ENCODE measurements around the gene PIK3IP1. TPM values are rescaled to one million over a fixed set of nuclear protein-coding genes. Genes with fewer than 3 reads are reported as not detected.

Gene PIK3IP1
- total and polyA plus RNA-seq, 2 donors (not counting 3 experiments of a cell fraction or from before 2014, with no cell fraction given), result 7.7 to 13.2 TPM

DNA sequence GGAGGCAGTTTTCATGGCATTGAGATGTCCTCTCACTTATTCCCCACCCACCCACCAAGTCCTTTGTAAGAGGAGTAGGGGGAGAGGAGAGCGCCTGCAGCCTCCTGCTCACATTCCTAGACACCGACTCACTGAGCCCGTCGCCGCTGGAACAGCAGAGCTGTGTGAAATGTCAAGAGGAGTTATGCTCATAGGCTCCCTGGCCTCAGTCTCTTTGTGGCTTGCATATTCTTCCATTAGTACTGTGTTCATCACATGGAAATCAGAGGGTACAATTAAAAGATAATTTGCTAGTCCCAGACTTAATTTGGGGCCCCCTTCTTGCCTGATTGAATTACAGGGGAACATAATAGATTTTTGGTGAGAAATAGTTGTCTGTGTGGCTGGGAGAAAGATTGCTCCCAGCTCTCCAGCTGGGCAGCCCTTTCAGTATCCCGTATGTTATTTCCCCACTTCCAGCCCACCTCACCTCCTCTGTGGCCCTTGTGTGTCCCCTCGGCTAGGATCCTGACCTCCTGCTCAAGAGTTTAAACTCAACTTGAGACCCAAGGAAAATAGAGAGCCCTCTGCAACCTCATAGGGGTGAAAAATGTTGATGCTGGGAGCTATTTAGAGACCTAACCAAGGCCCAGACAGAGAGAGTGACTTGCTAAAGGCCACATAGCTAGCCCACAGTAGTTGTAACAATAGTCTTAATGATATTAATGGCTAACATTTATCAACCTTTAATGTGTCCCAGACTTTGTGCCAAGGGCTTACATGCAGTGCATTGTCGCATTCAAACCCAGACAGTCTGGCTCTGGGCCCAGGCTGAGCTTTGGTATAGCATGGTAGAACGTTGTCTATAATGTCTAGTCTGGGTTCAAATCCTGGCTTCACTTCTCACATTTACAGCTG, 48.0 kb downstream of the PIK3IP1 start:
- DNase-seq (ENCODE audit: low read depth, low spot score) (peak; percentile 82), FAIRE-seq (peak; percentile 96)
- intact Hi-C loops (cut with micrococcal nuclease) (loop anchor here (1.0 kb wide), 1 partner anchor 9 kb away; no protein-coding TSS in a partner anchor), dilution Hi-C loops (cut with MboI; ENCODE audit: extremely low pct_ligation_motif_present, low sequenced_read_pairs) (no loop called here)
- H3K4me3 ChIP-seq (replicated peaks in 1 of 3; ENCODE audit: insufficient read depth in 1 of 3, low read depth in 1 of 3, low read length in 3 of 3), result no peak overlapping the region
- TF ChIP-seq EZH2 (IDR thresholded peaks at IDR 0.05; ENCODE audit: borderline replicate concordance, low read depth, low read length, severe bottlenecking) (no peak), POLR2AphosphoS5 (IDR thresholded peaks at IDR 0.05; ENCODE audit: insufficient read depth, low read depth, low read length) (peak; percentile 65), JUN (IDR thresholded peaks at IDR 0.05; ENCODE audit: borderline replicate concordance, insufficient read depth, insufficient read length, low read depth) (peak; percentile 11)
- peaks cover 0 to 4% of the 10 kb centered on the region in 2 experiments for H3K36me3 ChIP-seq (ENCODE audit: control insufficient read depth in 2 of 2, extremely low read depth in 1 of 2, insufficient read depth in 2 of 2, low read length in 2 of 2)
- H3K4me2 ChIP-seq (ENCODE audit: insufficient read depth, low read length), result peak overlapping the region; percentile 24
- peaks cover 59% of the 10 kb centered on the region for H3K79me2 ChIP-seq (ENCODE audit: control insufficient read depth, insufficient read depth, low read length)
- H3K9me3 ChIP-seq (replicated peaks; ENCODE audit: control insufficient read depth, insufficient read depth, low read length), result no peaks in the 10 kb centered on the region
- H3K4me1 ChIP-seq (ENCODE audit: control insufficient read depth, extremely low read depth, insufficient read depth, low read length), result peaks cover 62% of the 10 kb centered on the region
- H3K9ac ChIP-seq (replicated peaks; ENCODE audit: extremely low read depth, insufficient read depth, low read length), result peak overlapping the region; percentile 71
- H3K27ac ChIP-seq (ENCODE audit: insufficient read depth, low read depth, low read length), result peak overlapping the region; percentile 95
- no peaks in the 10 kb centered on the region for H4K20me1 ChIP-seq (replicated peaks; ENCODE audit: control insufficient read depth, extremely low read depth, insufficient read depth, low read length)
- no peaks in the 10 kb centered on the region for H3K27me3 ChIP-seq (ENCODE audit: control insufficient read depth in 2 of 2, insufficient read depth in 2 of 2, low read length in 2 of 2)
- no TSS peak for BruUV-seq (replicated peaks)
- POLR2A ChIA-PET, result interaction anchor here (1.4 kb wide), 1 partner anchor 15 kb away, joined by 3 read pairs; no protein-coding TSS in a partner anchor
- H2AFZ ChIP-seq (ENCODE audit: low read depth, low read length), result no peak overlapping the region
- CTCF ChIA-PET, result interaction anchor here (0.6 to 14.3 kb wide), 13 partner anchors 9 to 159 kb away, joined by 3 to 169 read pairs (median 7); partner anchors contain the start of genes LIMK2, PIK3IP1 and SELENOM
- no peaks in the 10 kb centered on the region for H3K9me1 ChIP-seq (replicated peaks; ENCODE audit: control insufficient read depth, extremely low read depth, insufficient read depth, low read length)

DNA sequence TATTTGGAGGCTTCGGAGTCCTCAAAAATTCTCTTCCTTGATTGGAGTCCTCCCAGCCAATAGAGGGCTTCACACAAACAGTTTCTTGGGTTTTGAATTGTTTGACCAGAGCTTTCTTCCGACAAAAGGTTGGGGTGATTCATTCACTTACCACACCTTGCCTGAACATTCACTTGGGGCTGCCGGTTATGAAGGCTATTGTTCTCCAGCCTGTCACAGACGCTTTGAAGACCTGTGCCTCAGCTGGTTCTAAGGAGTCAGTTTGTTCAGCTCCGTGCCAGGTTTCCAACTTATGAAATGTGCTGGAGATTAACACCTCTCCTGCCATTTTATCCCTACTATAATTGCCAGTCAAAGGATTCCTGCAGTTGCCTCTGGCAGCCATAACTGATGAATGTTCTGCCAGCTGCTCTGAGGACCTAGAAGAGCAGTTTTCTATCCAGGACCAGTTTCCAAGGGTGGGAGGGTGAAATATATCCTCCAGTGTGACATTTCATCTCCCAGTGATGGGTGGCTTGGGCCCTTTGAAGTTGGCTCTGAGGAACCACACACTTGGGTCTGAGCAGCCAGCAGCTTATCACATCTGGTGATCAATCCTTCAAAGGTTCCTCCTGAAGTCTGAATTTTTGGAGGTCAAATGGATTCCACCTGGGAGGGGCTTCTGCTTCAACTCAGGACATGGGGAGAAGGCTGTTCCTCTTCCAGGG, 48.8 kb downstream of the PIK3IP1 start:
- intact Hi-C loops (cut with micrococcal nuclease), result loop anchor here (1.0 kb wide), 1 partner anchor 8 kb away; no protein-coding TSS in a partner anchor
- peak overlapping the region; percentile 71 for H3K9ac ChIP-seq (replicated peaks; ENCODE audit: extremely low read depth, insufficient read depth, low read length)
- dilution Hi-C loops (cut with MboI; ENCODE audit: extremely low pct_ligation_motif_present, low sequenced_read_pairs), result no loop called here
- POLR2A ChIA-PET, result interaction anchor here (1.4 kb wide), 1 partner anchor 14 kb away, joined by 3 read pairs; no protein-coding TSS in a partner anchor
- TF ChIP-seq GATA2 (IDR thresholded peaks at IDR 0.05; ENCODE audit: insufficient read depth, insufficient read length, low read depth, low read length) (peak; percentile 79), FOS (IDR thresholded peaks at IDR 0.05; ENCODE audit: borderline replicate concordance, insufficient read depth, low read length) (no peak), JUN (IDR thresholded peaks at IDR 0.05; ENCODE audit: borderline replicate concordance, insufficient read depth, insufficient read length, low read depth) (no peak), POLR2AphosphoS5 (IDR thresholded peaks at IDR 0.05; ENCODE audit: insufficient read depth, low read depth, low read length) (no peak), MYC (IDR thresholded peaks at IDR 0.05; ENCODE audit: low read depth, low read length) (no peak)
- TF ChIP-seq, protein P1, sequence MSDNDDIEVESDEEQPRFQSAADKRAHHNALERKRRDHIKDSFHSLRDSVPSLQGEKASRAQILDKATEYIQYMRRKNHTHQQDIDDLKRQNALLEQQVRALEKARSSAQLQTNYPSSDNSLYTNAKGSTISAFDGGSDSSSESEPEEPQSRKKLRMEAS (IDR thresholded peaks at IDR 0.05; ENCODE audit: insufficient read depth, insufficient read length), result no peak
- peaks cover under 1 to 3% of the 10 kb centered on the region in 2 experiments for H3K36me3 ChIP-seq (ENCODE audit: control insufficient read depth in 2 of 2, extremely low read depth in 1 of 2, insufficient read depth in 2 of 2, low read length in 2 of 2)
- peak overlapping the region; percentile 95 for H3K27ac ChIP-seq (ENCODE audit: insufficient read depth, low read depth, low read length)
- no peaks in the 10 kb centered on the region for H3K27me3 ChIP-seq (ENCODE audit: control insufficient read depth in 2 of 2, insufficient read depth in 2 of 2, low read length in 2 of 2)
- H3K4me2 ChIP-seq (ENCODE audit: insufficient read depth, low read length), result peak overlapping the region; percentile 16
- BruUV-seq (replicated peaks), result TSS peak; percentile 62
- H4K20me1 ChIP-seq (replicated peaks; ENCODE audit: control insufficient read depth, extremely low read depth, insufficient read depth, low read length), result no peaks in the 10 kb centered on the region
- no peak overlapping the region for H2AFZ ChIP-seq (ENCODE audit: low read depth, low read length)
- peaks cover 70% of the 10 kb centered on the region for H3K4me1 ChIP-seq (ENCODE audit: control insufficient read depth, extremely low read depth, insufficient read depth, low read length)
- FAIRE-seq (no peak), DNase-seq (ENCODE audit: low read depth, low spot score) (peak; percentile 40)
- no peaks in the 10 kb centered on the region for H3K9me1 ChIP-seq (replicated peaks; ENCODE audit: control insufficient read depth, extremely low read depth, insufficient read depth, low read length)
- H3K79me2 ChIP-seq (ENCODE audit: control insufficient read depth, insufficient read depth, low read length), result peaks cover 65% of the 10 kb centered on the region
- no peak overlapping the region for H3K4me3 ChIP-seq (replicated peaks in 1 of 3; ENCODE audit: insufficient read depth in 1 of 3, low read depth in 1 of 3, low read length in 3 of 3)
- CTCF ChIA-PET, result interaction anchor here (1.2 to 14.3 kb wide), 11 partner anchors 10 to 158 kb away, joined by 3 to 169 read pairs (median 8); partner anchors contain the start of genes LIMK2, PIK3IP1 and SELENOM
- no peaks in the 10 kb centered on the region for H3K9me3 ChIP-seq (replicated peaks; ENCODE audit: control insufficient read depth, insufficient read depth, low read length)
